Measurements from ENCODE around the gene LRP2. TPM values are rescaled to one million over a fixed set of nuclear protein-coding genes. Genes with fewer than 3 reads are reported as not detected.

LRP2 gene
- total RNA-seq, 1 experiment from 2014 or later, result 260 TPM

GRCh38 chr2:169302364-169302763 is 60.0 kb downstream of the LRP2 start:
- no peaks in the 10 kb centered on the region for H3K27me3 ChIP-seq (replicated peaks; ENCODE audit: control insufficient read depth, insufficient read depth, low read length)
- Mint-ChIP-seq H3K4me1 (ENCODE audit: low read depth, unreplicated experiment) (peaks cover 7% of the 10 kb centered on the region), H3K9me3 (ENCODE audit: unreplicated experiment) (no peaks in the 10 kb centered on the region), H3K27me3 (ENCODE audit: insufficient read depth, unreplicated experiment) (no peaks in the 10 kb centered on the region), H3K4me3 (ENCODE audit: unreplicated experiment) (no peak overlapping the region), H3K27ac (ENCODE audit: unreplicated experiment) (no peak overlapping the region), H3K36me3 (ENCODE audit: insufficient read depth, unreplicated experiment) (peaks cover 53% of the 10 kb centered on the region)
- H3K9me3 ChIP-seq, result no peaks in the 10 kb centered on the region
- no peak overlapping the region for H3K4me3 ChIP-seq (ENCODE audit: low read depth, low read length)
- no peaks in the 10 kb centered on the region for H3K36me3 ChIP-seq (ENCODE audit: control insufficient read depth, insufficient read depth, low read length)
- POLR2A ChIA-PET, result no interaction called here
- no TSS peak for BruUV-seq (replicated peaks)
- CTCF ChIA-PET, result no interaction called here
- peaks cover 2% of the 10 kb centered on the region for H3K4me1 ChIP-seq
- DNase-seq, result no peak
- TF ChIP-seq CTCF (IDR thresholded peaks at IDR 0.05; ENCODE audit: insufficient read depth in 1 of 2, low read depth in 1 of 2, low read length in 1 of 2, severe bottlenecking in 1 of 2, unreplicated experiment in 1 of 2), result no peak
- intact Hi-C loops (cut with micrococcal nuclease; ENCODE audit: unreplicated experiment), result no loop called here

- Mint-ChIP-seq H3K4me1 (ENCODE audit: low read depth, unreplicated experiment) (peaks cover 8% of the 10 kb centered on the region), H3K4me3 (ENCODE audit: unreplicated experiment) (no peak overlapping the region), H3K9me3 (ENCODE audit: unreplicated experiment) (no peaks in the 10 kb centered on the region), H3K36me3 (ENCODE audit: insufficient read depth, unreplicated experiment) (peaks cover 59% of the 10 kb centered on the region), H3K27me3 (ENCODE audit: insufficient read depth, unreplicated experiment) (no peaks in the 10 kb centered on the region), H3K27ac (ENCODE audit: unreplicated experiment) (no peak overlapping the region)
- ChIA-PET CTCF (no interaction called here), POLR2A (no interaction called here)
- Histone ChIP-seq H3K27me3 (replicated peaks; ENCODE audit: control insufficient read depth, insufficient read depth, low read length) (no peaks in the 10 kb centered on the region), H3K9me3 (no peaks in the 10 kb centered on the region), H3K4me1 (peaks cover 8% of the 10 kb centered on the region), H3K4me3 (ENCODE audit: low read depth, low read length) (no peak overlapping the region), H3K36me3 (ENCODE audit: control insufficient read depth, insufficient read depth, low read length) (no peaks in the 10 kb centered on the region)
- no peak for TF ChIP-seq CTCF (IDR thresholded peaks at IDR 0.05; ENCODE audit: insufficient read depth in 1 of 2, low read depth in 1 of 2, low read length in 1 of 2, severe bottlenecking in 1 of 2, unreplicated experiment in 1 of 2)
- no TSS peak for BruUV-seq (replicated peaks)
- no peak for DNase-seq
- intact Hi-C loops (cut with micrococcal nuclease; ENCODE audit: unreplicated experiment), result no loop called here
Observed at GRCh38 chr2:169301596-169302335, 60.6 kb downstream of the LRP2 start.

- H3K4me3 Mint-ChIP-seq (ENCODE audit: unreplicated experiment), result no peak overlapping the region
- no peaks in the 10 kb centered on the region for H3K9me3 ChIP-seq
- intact Hi-C loops (cut with micrococcal nuclease; ENCODE audit: unreplicated experiment), result no loop called here
- no peaks in the 10 kb centered on the region for H3K36me3 ChIP-seq (ENCODE audit: control insufficient read depth, insufficient read depth, low read length)
- DNase-seq, result no peak
- CTCF ChIA-PET, result no interaction called here
- H3K4me1 Mint-ChIP-seq (ENCODE audit: low read depth, unreplicated experiment), result peaks cover 14% of the 10 kb centered on the region
- H3K27ac Mint-ChIP-seq (ENCODE audit: unreplicated experiment), result no peak overlapping the region
- H3K4me3 ChIP-seq (ENCODE audit: low read depth, low read length), result no peak overlapping the region
- BruUV-seq (replicated peaks), result no TSS peak
- POLR2A ChIA-PET, result no interaction called here
- peaks cover 11% of the 10 kb centered on the region for H3K4me1 ChIP-seq
- no peaks in the 10 kb centered on the region for H3K27me3 ChIP-seq (replicated peaks; ENCODE audit: control insufficient read depth, insufficient read depth, low read length)
- no peak for TF ChIP-seq CTCF (IDR thresholded peaks at IDR 0.05; ENCODE audit: insufficient read depth in 1 of 2, low read depth in 1 of 2, low read length in 1 of 2, severe bottlenecking in 1 of 2, unreplicated experiment in 1 of 2)
- peaks cover 61% of the 10 kb centered on the region for H3K36me3 Mint-ChIP-seq (ENCODE audit: insufficient read depth, unreplicated experiment)
- H3K27me3 Mint-ChIP-seq (ENCODE audit: insufficient read depth, unreplicated experiment), result no peaks in the 10 kb centered on the region
- H3K9me3 Mint-ChIP-seq (ENCODE audit: unreplicated experiment), result no peaks in the 10 kb centered on the region
Observed at GRCh38 chr2:169300636-169301530, 61.5 kb downstream of the LRP2 start.

Data from Caco-2 (cell line).